Upper lobe of left lung (tissue), 6 donors: ENCODE measurements around the gene TMEM271. TPM values are rescaled to one million over a fixed set of nuclear protein-coding genes. Genes with fewer than 3 reads are reported as not detected.

Source experiments
- ATAC-seq, 2 donors: fragments of 200-7000 bp; cut with Tn5 transposase; one replicate each; pipeline ENCODE4 v1.9.1; 2022; ENCODE audit warnings: mild to moderate bottlenecking in 2 of 2, moderate library complexity in 2 of 2; ENCODE audit not compliant: low FRiP score in 2 of 2
- DNase-seq, 2 donors: peaks; one replicate each; pipeline ENCODE4 v3.0.0-alpha.2; 2019 to 2020
- H3K27ac ChIP-seq, 4 donors: fragments of 200-600 bp; sonication (generic); one replicate each; pipeline ENCODE4 v1.5.1; 2016 to 2019
- H3K27me3 ChIP-seq, 4 donors: fragments of 200-600 bp; sonication (generic); one replicate each; pipeline ENCODE4 v1.5.1; 2017 to 2019
- H3K36me3 ChIP-seq, 4 donors: fragments of 200-600 bp; sonication (generic); one replicate each; pipeline ENCODE4 v1.5.1; 2016 to 2019
- H3K4me1 ChIP-seq, 4 donors: fragments of 200-600 bp; sonication (generic); one replicate each; pipeline ENCODE4 v1.5.1; 2018 to 2019
- H3K4me3 ChIP-seq, 4 donors: fragments of 200-600 bp; sonication (generic); one replicate each; pipeline ENCODE4 v1.5.1; 2017 to 2019; ENCODE audit warnings: mild to moderate bottlenecking in 2 of 4, moderate library complexity in 1 of 4
- H3K9me3 ChIP-seq, 4 donors: fragments of 200-600 bp; sonication (generic); one replicate each; pipeline ENCODE4 v1.5.1; 2018 to 2019
- CTCF ChIP-seq, 6 experiments: fragments of 450-650 bp in 4 of 6; fragments of 200-600 bp in 2 of 6; sonication (generic) in 2 of 6; IDR thresholded peaks; one replicate each; pipeline ENCODE4 v1.5.1; 2016 to 2019; ENCODE audit warnings: antibody characterized with exemption in 6 of 6
- EP300 ChIP-seq, 4 donors: sonication (generic); formaldehyde crosslinking; IDR thresholded peaks; one replicate each; pipeline ENCODE4 v1.5.1; 2017; ENCODE audit warnings: antibody characterized with exemption in 4 of 4, control low read depth in 2 of 4
- POLR2A ChIP-seq, 4 donors: fragments of 450-650 bp; IDR thresholded peaks; one replicate each; pipeline ENCODE4 v1.5.1; 2016 to 2017; ENCODE audit warnings: antibody characterized with exemption in 4 of 4, mild to moderate bottlenecking in 2 of 4
- POLR2AphosphoS5 ChIP-seq, 2 donors: sonication (generic); formaldehyde crosslinking; IDR thresholded peaks; one replicate each; pipeline ENCODE4 v1.5.1; 2017; ENCODE audit warnings: antibody characterized with exemption in 2 of 2
- WGBS, 2 donors: methylation state at CpG; one replicate each; pipeline ENCODE4 v1.1.5; 2017 to 2018; 5-methylcytosine and 5-hydroxymethylcytosine counted together
- total RNA-seq, 6 donors: library from RNA; depleted of rRNA in 4 of 6; stranded (reverse); fragments of >200 nt in 4 of 6; gene quantifications; one replicate each; pipeline versions ENCODE4 v1.1.0 to v1.2.1, GENCODE V29; 2016 to 2021
- donor health status: DM: no; HTN: no; CAD: no; lungs with moderate emphysema.
- donor health status: DM: no; HTN: yes; CAD: no; lungs with severe emphysema.

The TMEM271 gene
- total RNA-seq, 6 donors from 2014 or later: not detected

- no peak for TF ChIP-seq EP300 (IDR thresholded peaks at IDR 0.05)
- TF ChIP-seq POLR2AphosphoS5 (IDR thresholded peaks at IDR 0.05): no peak
- no peak for TF ChIP-seq POLR2A (IDR thresholded peaks at IDR 0.05)
- no peak for TF ChIP-seq CTCF (IDR thresholded peaks at IDR 0.05)
- peaks cover 0 to 44% (median 19%) of the 10 kb centered on the region in 4 donors for H3K27me3 ChIP-seq
- peaks cover 2 to 8% (median 4%) of the 10 kb centered on the region in 4 donors for H3K9me3 ChIP-seq
- H3K36me3 ChIP-seq: no peaks in the 10 kb centered on the region
- H3K4me3 ChIP-seq: no peak overlapping the region
- peak in 1 of 2 donors; percentile 27 for ATAC-seq
- 21 to 36% methylated on average over 20 to 30 of the region's 32 CpGs for WGBS, 2 donors
- no peak for DNase-seq
- no peak overlapping the region for H3K27ac ChIP-seq
- H3K4me1 ChIP-seq: peaks cover 0 to 27% (median 5%) of the 10 kb centered on the region in 4 donors
Observed at GRCh38 chr4:578451-579443, 2.7 kb upstream of the TMEM271 start.

GRCh38 chr4:577499-578450 is 1.7 kb upstream of the TMEM271 start:
- TF ChIP-seq EP300 (IDR thresholded peaks at IDR 0.05) (no peak), POLR2A (IDR thresholded peaks at IDR 0.05) (no peak), CTCF (IDR thresholded peaks at IDR 0.05) (no peak), POLR2AphosphoS5 (IDR thresholded peaks at IDR 0.05) (no peak)
- Histone ChIP-seq H3K27ac (no peak overlapping the region), H3K27me3 (peaks cover 0 to 50% (median 24%) of the 10 kb centered on the region in 4 donors), H3K9me3 (no peaks in the 10 kb centered on the region), H3K36me3 (no peaks in the 10 kb centered on the region), H3K4me3 (no peak overlapping the region), H3K4me1 (peaks cover 0 to 27% (median 5%) of the 10 kb centered on the region in 4 donors)
- 4 to 5% methylated on average over 20 to 40 of the region's 52 CpGs for WGBS, 2 donors
- ATAC-seq (peak in 1 of 2 donors; percentile 15), DNase-seq (peak in 1 of 2 donors; percentile 66)

DNA sequence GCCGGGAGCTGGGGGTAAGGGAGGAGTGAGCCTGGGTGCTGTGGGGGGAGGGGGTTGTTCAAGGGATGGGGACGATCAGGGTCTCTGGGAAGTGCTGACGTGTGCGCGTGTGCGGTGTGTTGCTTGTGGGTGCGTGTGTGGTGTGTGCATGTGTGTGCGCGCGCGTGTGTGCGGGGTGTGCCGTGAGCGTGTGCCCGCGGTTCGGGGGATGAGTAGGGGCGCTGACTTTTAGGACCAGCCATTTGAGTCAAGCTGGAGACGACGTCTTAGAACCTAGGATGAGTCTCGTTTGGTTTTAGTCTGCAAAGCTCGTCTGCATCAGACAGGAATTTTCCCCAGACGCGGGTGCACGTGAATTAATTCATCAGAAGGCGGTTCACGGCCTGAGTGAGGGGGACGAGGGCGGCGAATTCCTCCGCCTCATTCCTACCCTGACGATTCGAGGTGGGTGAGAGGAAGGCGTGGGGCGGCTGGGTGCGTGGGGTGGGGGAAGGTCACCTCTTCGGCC is 950 bp upstream of the TMEM271 start:
- H3K36me3 ChIP-seq: no peaks in the 10 kb centered on the region
- no peak overlapping the region for H3K4me3 ChIP-seq
- peaks cover 0 to 54% (median 26%) of the 10 kb centered on the region in 4 donors for H3K27me3 ChIP-seq
- TF ChIP-seq POLR2A (IDR thresholded peaks at IDR 0.05) (no peak), EP300 (IDR thresholded peaks at IDR 0.05) (no peak), CTCF (IDR thresholded peaks at IDR 0.05) (no peak), POLR2AphosphoS5 (IDR thresholded peaks at IDR 0.05) (no peak)
- ATAC-seq (no peak), DNase-seq (peak in 1 of 2 donors; percentile 54)
- 1 to 3% methylated on average over 13 to 25 of the region's 37 CpGs for WGBS, 2 donors
- peaks cover 0 to 27% (median 5%) of the 10 kb centered on the region in 4 donors for H3K4me1 ChIP-seq
- no peaks in the 10 kb centered on the region for H3K9me3 ChIP-seq
- no peak overlapping the region for H3K27ac ChIP-seq

GRCh38 chr4:575281-576141 is 584 bp downstream of the TMEM271 start:
- H3K4me3 ChIP-seq: no peak overlapping the region
- DNase-seq (peak in 1 of 2 donors; percentile 86), ATAC-seq (no peak)
- H3K4me1 ChIP-seq: peaks cover 0 to 27% (median 5%) of the 10 kb centered on the region in 4 donors
- H3K36me3 ChIP-seq: no peaks in the 10 kb centered on the region
- TF ChIP-seq POLR2A (IDR thresholded peaks at IDR 0.05) (no peak), EP300 (IDR thresholded peaks at IDR 0.05) (no peak), CTCF (IDR thresholded peaks at IDR 0.05) (no peak)
- H3K27me3 ChIP-seq: peaks cover 0 to 54% (median 26%) of the 10 kb centered on the region in 4 donors
- WGBS, 2 donors: 3 to 28% methylated on average over 12 to 33 of the region's 127 CpGs
- H3K9me3 ChIP-seq: no peaks in the 10 kb centered on the region
- H3K27ac ChIP-seq: no peak overlapping the region
